HepG2 (cell line): ENCODE data around the gene SF3B5.

ENCODE experiments used
- CC2D1A ChIP-seq: sonication (generic); formaldehyde crosslinking; IDR thresholded peaks from 2 replicates; pipeline ENCODE4 v1.8.1; 2023; ENCODE audit warnings: mild to moderate bottlenecking, missing genetic modification reagents
- CTCF ChIP-seq: sonication (generic); formaldehyde crosslinking; IDR thresholded peaks from 2 replicates; pipeline ENCODE4 v1.5.0; 2020; ENCODE audit warnings: mild to moderate bottlenecking, missing genetic modification reagents, moderate library complexity
- ZNF205 ChIP-seq: IDR thresholded peaks from 2 replicates; pipeline ENCODE4 v1.6.1; 2018; ENCODE audit warnings: missing biosample characterization, missing genetic modification reagents

GRCh38 chr6:144123836-144124235 is 28.5 kb upstream of the SF3B5 start:
- no peak for TF ChIP-seq ZNF205 (CRISPR knock-in tag)
- TF ChIP-seq CC2D1A (CRISPR knock-in tag) = no peak
- no peak for TF ChIP-seq CTCF (CRISPR knock-in tag)
